CD4-positive, CD25-positive, alpha-beta regulatory T cell (primary cell): ENCODE data around the gene AKR1D1. TPM values are rescaled to one million over a fixed set of nuclear protein-coding genes. Genes with fewer than 3 reads are reported as not detected.

Experiments
- ATAC-seq, 2 donors: fragments of 150-1000 bp; cut with Tn5 transposase; one replicate each; pipeline ENCODE4 v1.10.0; 2021; ENCODE audit warnings: low read depth in 2 of 2, moderate number of reproducible peaks in 2 of 2, moderate library complexity in 1 of 2
- DNase-seq, 3 donors: peaks; one replicate each; pipeline versions ENCODE4 v3.0.0 to v3.0.0-alpha.2; 2012 to 2022; ENCODE audit warnings: mixed read lengths in 1 of 3
- H3K27ac ChIP-seq: one replicate; pipeline ENCODE4 v1.7.0; 2013; ENCODE audit warnings: mild to moderate bottlenecking, low read length; ENCODE audit not compliant: insufficient read depth, poor library complexity, severe bottlenecking
- H3K27me3 ChIP-seq: one replicate; pipeline ENCODE4 v1.7.0; 2013; ENCODE audit warnings: low read length; ENCODE audit not compliant: control insufficient read depth, insufficient read depth
- H3K36me3 ChIP-seq: one replicate; pipeline ENCODE4 v1.7.0; 2013; ENCODE audit warnings: mild to moderate bottlenecking, low read length, moderate library complexity; ENCODE audit not compliant: control insufficient read depth, insufficient read depth
- H3K4me1 ChIP-seq: 2 replicates; pipeline ENCODE4 v1.7.0; 2013; ENCODE audit warnings: mild to moderate bottlenecking, low read length; ENCODE audit not compliant: insufficient read depth, control insufficient read depth, poor library complexity, severe bottlenecking
- H3K4me3 ChIP-seq: one replicate; pipeline ENCODE4 v1.7.0; 2013; ENCODE audit warnings: low read depth, mild to moderate bottlenecking, low read length, moderate library complexity
- H3K9me3 ChIP-seq, 2 experiments: 1 replicate in 1 of 2; 2 replicates in 1 of 2; pipeline ENCODE4 v1.7.0; 2013; ENCODE audit warnings: low read length in 2 of 2, mild to moderate bottlenecking in 1 of 2, moderate library complexity in 1 of 2; ENCODE audit not compliant: control insufficient read depth in 2 of 2
- H3K27ac Mint-ChIP-seq, 3 donors: one replicate each; pipeline ENCODE4 v1.8.0; 2020 to 2022; ENCODE audit warnings: mild to moderate bottlenecking in 3 of 3, mixed read lengths in 3 of 3, moderate library complexity in 2 of 3
- H3K27me3 Mint-ChIP-seq: one replicate; pipeline ENCODE4 v1.8.0; 2022; ENCODE audit warnings: mild to moderate bottlenecking, mixed read lengths
- H3K36me3 Mint-ChIP-seq: one replicate; pipeline ENCODE4 v1.8.0; 2020; ENCODE audit warnings: mixed read lengths
- H3K4me1 Mint-ChIP-seq, 4 donors: one replicate each; pipeline ENCODE4 v1.8.0; 2020 to 2022; ENCODE audit warnings: mixed read lengths in 4 of 4, mild to moderate bottlenecking in 1 of 4
- H3K4me3 Mint-ChIP-seq, 4 donors: one replicate each; pipeline ENCODE4 v1.8.0; 2020 to 2022; ENCODE audit warnings: mild to moderate bottlenecking in 4 of 4, mixed read lengths in 4 of 4, moderate library complexity in 3 of 4
- H3K9me3 Mint-ChIP-seq, 7 donors: one replicate each; pipeline ENCODE4 v1.8.0; 2020 to 2022; ENCODE audit warnings: mixed read lengths in 7 of 7, mild to moderate bottlenecking in 3 of 7, moderate library complexity in 2 of 7
- polyA plus RNA-seq, 4 donors: library from polyadenylated mRNA; unstranded; fragments of 300-500 nt; fragmentation: Illumina TruSeq; gene quantifications; one replicate each; pipeline ENCODE4 v1.2.3, GENCODE V29; 2021
- total RNA-seq: library from RNA; stranded (reverse); gene quantifications from one replicate; pipeline ENCODE4 v1.2.3, GENCODE V29; 2022

Gene AKR1D1, protein sequence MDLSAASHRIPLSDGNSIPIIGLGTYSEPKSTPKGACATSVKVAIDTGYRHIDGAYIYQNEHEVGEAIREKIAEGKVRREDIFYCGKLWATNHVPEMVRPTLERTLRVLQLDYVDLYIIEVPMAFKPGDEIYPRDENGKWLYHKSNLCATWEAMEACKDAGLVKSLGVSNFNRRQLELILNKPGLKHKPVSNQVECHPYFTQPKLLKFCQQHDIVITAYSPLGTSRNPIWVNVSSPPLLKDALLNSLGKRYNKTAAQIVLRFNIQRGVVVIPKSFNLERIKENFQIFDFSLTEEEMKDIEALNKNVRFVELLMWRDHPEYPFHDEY
- total RNA-seq = not detected
- polyA plus RNA-seq = not detected

DNA sequence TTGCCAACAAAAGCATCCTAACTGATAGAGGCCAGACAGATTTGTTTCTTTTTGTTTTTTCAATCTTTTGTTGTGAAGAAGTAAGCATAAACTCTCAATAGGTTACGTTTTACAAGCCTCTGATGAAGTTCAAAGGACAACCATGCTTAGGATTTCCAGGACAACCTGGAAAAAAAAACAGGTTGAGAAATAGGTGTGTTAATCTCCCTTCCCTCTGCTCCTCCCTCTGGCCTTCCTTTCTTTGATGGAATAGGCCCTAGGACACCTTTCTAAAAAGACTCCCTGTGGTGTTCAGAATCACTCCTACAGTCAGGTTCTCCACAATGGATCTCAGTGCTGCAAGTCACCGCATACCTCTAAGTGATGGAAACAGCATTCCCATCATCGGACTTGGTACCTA lies at the start of gene AKR1D1:
TSS of gene AKR1D1 (plus strand) at position 264 of the 400 bp plus-strand sequence. CDS start at position 324, 60 bp downstream.
- H3K36me3 Mint-ChIP-seq = no peaks in the 10 kb centered on the region
- H3K4me3 Mint-ChIP-seq = no peak within 1 kb of the TSS
- Histone ChIP-seq H3K4me1 (no peaks in the 10 kb centered on the region), H3K9me3 (peaks cover 0 to 2% of the 10 kb centered on the region in 2 experiments), H3K27ac (no peak within 1 kb of the TSS), H3K4me3 (no peak within 1 kb of the TSS), H3K27me3 (no peaks in the 10 kb centered on the region), H3K36me3 (no peaks in the 10 kb centered on the region)
- ATAC-seq (no peak), DNase-seq (no peak)
- peaks cover 0 to 20% (median 0%) of the 10 kb centered on the region in 7 donors for H3K9me3 Mint-ChIP-seq
- no peak within 1 kb of the TSS for H3K27ac Mint-ChIP-seq
- H3K4me1 Mint-ChIP-seq = no peaks in the 10 kb centered on the region
- peaks cover 4% of the 10 kb centered on the region for H3K27me3 Mint-ChIP-seq

DNA sequence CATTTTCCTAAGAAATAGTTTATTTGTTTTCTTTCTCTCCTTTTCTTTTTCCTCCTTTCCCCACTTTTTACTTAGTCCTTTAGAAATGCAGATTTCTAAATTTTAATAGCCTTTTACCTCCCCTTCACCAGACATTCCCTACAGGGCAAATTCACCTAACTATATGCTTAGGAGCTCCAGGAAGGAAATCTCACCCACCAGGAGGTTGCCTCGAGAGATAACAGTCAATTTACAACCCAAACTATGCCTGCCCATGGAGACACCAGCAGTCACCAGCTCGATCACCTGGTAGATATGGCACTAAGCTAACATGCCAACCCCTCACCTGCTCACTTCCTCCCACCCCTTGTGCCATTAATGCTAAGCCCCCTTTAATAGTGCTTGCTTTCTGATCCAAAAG lies 49.2 kb upstream of the AKR1D1 start:
- H3K4me3 ChIP-seq = no peak overlapping the region
- H3K9me3 Mint-ChIP-seq = peaks cover 0 to 3% (median 0%) of the 10 kb centered on the region in 7 donors
- no peaks in the 10 kb centered on the region for H3K36me3 ChIP-seq
- ATAC-seq (no peak), DNase-seq (no peak)
- H3K27me3 ChIP-seq = no peaks in the 10 kb centered on the region
- no peak overlapping the region for H3K27ac Mint-ChIP-seq
- no peak overlapping the region for H3K27ac ChIP-seq
- peaks cover 0 to 3% (median 1%) of the 10 kb centered on the region in 4 donors for H3K4me1 Mint-ChIP-seq
- H3K4me1 ChIP-seq = no peaks in the 10 kb centered on the region
- H3K9me3 ChIP-seq = no peaks in the 10 kb centered on the region
- H3K4me3 Mint-ChIP-seq = no peak overlapping the region
- no peaks in the 10 kb centered on the region for H3K27me3 Mint-ChIP-seq
- no peaks in the 10 kb centered on the region for H3K36me3 Mint-ChIP-seq

DNA sequence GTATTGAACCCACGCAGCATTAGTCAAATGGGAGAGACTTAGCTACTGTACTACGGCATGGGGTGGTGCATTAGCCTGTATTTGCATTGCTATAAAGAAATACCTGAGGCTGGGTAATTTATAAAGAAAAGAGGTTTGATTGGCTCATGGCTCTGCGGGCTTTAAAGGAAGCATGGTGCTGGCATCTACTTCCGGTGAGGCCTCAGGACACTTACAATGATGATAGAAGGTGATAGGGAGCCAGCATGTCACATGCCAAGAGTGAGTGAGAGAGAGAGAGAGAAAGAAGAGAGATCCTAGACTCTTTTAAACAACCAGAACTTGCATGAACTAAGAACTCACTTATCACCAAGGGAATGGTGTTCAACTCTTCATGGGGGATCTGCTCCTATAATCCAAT lies 47.1 kb upstream of the AKR1D1 start:
- no peaks in the 10 kb centered on the region for H3K4me1 ChIP-seq
- H3K9me3 ChIP-seq = no peaks in the 10 kb centered on the region
- Mint-ChIP-seq H3K9me3 (peaks cover 0 to 3% (median 0%) of the 10 kb centered on the region in 7 donors), H3K36me3 (no peaks in the 10 kb centered on the region), H3K4me1 (peaks cover 0 to under 1% (median 0%) of the 10 kb centered on the region in 4 donors), H3K27ac (no peak overlapping the region), H3K4me3 (no peak overlapping the region), H3K27me3 (no peaks in the 10 kb centered on the region)
- ATAC-seq = no peak
- DNase-seq = no peak
- H3K4me3 ChIP-seq = no peak overlapping the region
- no peaks in the 10 kb centered on the region for H3K36me3 ChIP-seq
- no peaks in the 10 kb centered on the region for H3K27me3 ChIP-seq
- no peak overlapping the region for H3K27ac ChIP-seq

DNA sequence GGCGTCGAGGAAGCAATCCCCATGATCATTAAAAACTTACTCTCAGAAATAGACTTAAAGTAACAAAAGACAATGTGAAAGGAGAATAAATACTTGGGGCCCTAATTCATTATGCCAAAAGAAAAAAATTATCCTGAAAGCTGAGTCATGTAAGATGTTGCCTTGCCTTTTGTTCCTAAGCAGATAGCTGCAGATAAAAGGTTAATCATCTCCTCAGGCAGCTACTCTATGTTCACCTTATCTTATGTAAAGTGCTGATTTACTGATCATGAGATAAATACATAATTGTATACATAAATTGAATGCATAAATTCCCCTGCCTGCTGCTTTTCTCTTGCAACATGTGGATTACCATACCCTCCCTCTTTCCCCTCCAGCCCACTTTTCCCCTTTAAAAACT lies 46.3 kb upstream of the AKR1D1 start:
- Mint-ChIP-seq H3K27me3 (peaks cover under 1% of the 10 kb centered on the region), H3K27ac (no peak overlapping the region), H3K9me3 (peaks cover 0 to 3% (median 0%) of the 10 kb centered on the region in 7 donors), H3K4me3 (no peak overlapping the region), H3K4me1 (no peaks in the 10 kb centered on the region), H3K36me3 (no peaks in the 10 kb centered on the region)
- DNase-seq (no peak), ATAC-seq (no peak)
- Histone ChIP-seq H3K9me3 (no peaks in the 10 kb centered on the region), H3K4me1 (no peaks in the 10 kb centered on the region), H3K36me3 (no peaks in the 10 kb centered on the region), H3K27ac (no peak overlapping the region), H3K4me3 (no peak overlapping the region), H3K27me3 (no peaks in the 10 kb centered on the region)

DNA sequence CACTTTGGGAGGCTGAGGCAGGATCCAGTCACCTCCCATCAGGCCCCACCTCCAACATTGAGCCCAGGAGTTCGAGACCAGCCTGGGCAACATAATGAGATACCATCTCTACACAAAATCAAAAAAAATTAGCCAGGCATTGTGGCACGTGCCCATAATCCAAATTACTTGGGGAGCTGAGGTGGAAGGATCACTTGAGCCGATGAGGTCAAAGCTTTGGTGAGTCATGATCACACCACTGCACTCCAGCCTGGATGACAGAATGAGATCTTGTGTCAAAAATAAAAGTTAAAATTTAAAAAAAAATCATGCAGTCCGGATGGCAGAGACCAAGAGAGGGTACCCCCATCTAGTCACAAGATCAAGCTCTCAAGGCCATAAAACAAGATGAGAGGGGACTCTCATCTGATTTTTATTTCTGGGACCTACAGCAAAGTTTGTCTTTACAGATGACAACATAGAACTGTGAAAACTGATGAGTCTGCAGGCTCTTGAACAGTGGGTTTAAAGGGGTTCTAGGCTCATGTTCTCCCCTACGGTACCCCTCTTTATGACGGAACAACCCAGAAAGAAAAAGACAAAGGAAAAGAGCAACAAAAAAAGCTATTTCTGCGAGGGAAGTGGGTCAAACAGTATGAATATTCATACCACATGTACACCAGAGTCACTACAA lies 45.4 kb upstream of the AKR1D1 start:
- DNase-seq (no peak), ATAC-seq (no peak)
- H3K4me3 ChIP-seq = no peak overlapping the region
- H3K36me3 Mint-ChIP-seq = no peaks in the 10 kb centered on the region
- H3K27me3 Mint-ChIP-seq = peaks cover 4% of the 10 kb centered on the region
- peaks cover 0 to 1% (median 0%) of the 10 kb centered on the region in 7 donors for H3K9me3 Mint-ChIP-seq
- H3K4me1 Mint-ChIP-seq = no peaks in the 10 kb centered on the region
- H3K4me3 Mint-ChIP-seq = no peak overlapping the region
- no peaks in the 10 kb centered on the region for H3K36me3 ChIP-seq
- no peaks in the 10 kb centered on the region for H3K4me1 ChIP-seq
- no peaks in the 10 kb centered on the region for H3K9me3 ChIP-seq
- no peaks in the 10 kb centered on the region for H3K27me3 ChIP-seq
- H3K27ac ChIP-seq = no peak overlapping the region
- H3K27ac Mint-ChIP-seq = no peak overlapping the region

DNA sequence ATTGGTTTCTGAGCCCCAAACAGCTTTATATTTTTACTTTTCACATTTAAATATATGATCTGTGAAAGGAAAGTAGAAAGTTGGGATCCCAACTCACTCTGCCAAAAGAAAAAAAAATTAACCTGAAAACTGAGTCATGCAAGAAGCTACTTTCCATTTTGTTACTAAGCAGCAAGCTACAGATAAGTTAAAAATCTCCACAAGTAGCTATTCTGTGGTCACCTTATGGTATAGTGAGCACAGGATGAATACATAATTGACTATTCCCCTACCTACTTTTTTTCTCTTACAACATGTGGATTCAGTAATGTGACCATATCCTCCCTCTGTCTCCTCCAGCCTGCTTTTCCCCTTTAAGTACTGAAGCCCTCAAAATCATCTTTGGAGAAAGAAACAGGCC lies 44.1 kb upstream of the AKR1D1 start:
- Mint-ChIP-seq H3K4me3 (no peak overlapping the region), H3K4me1 (no peaks in the 10 kb centered on the region), H3K9me3 (peaks cover 0 to 7% (median 3%) of the 10 kb centered on the region in 7 donors), H3K27ac (no peak overlapping the region), H3K27me3 (peaks cover 7% of the 10 kb centered on the region), H3K36me3 (peaks cover 4% of the 10 kb centered on the region)
- ATAC-seq (no peak), DNase-seq (no peak)
- no peak overlapping the region for H3K4me3 ChIP-seq
- H3K36me3 ChIP-seq = no peaks in the 10 kb centered on the region
- no peaks in the 10 kb centered on the region for H3K4me1 ChIP-seq
- H3K27ac ChIP-seq = no peak overlapping the region
- no peaks in the 10 kb centered on the region for H3K27me3 ChIP-seq
- peaks cover 0 to 3% of the 10 kb centered on the region in 2 experiments for H3K9me3 ChIP-seq

DNA sequence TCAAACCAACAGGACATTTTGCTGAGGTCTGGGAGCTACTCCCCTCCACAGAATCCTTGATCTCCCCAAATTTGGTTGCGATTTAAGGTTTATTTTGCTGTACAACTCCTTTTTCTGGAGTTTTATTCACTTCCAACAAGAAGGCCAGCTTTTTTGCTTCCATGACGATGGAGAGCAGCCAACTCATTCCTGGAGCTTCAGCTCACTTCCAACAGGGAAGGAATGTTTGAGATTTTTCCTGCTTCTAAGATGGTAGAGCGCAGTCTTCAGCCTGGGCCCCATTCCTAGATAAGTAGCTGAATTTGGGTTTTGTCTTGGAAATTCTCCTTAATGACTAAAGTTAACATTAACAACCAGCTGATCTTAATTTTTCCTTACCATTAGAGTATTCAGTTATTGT lies 43.5 kb upstream of the AKR1D1 start:
- Mint-ChIP-seq H3K9me3 (peaks cover 0 to 7% (median 3%) of the 10 kb centered on the region in 7 donors), H3K27me3 (peaks cover 7% of the 10 kb centered on the region), H3K4me3 (no peak overlapping the region), H3K27ac (no peak overlapping the region), H3K36me3 (peaks cover 4% of the 10 kb centered on the region), H3K4me1 (no peaks in the 10 kb centered on the region)
- H3K4me3 ChIP-seq = no peak overlapping the region
- no peak for ATAC-seq
- no peaks in the 10 kb centered on the region for H3K27me3 ChIP-seq
- H3K4me1 ChIP-seq = no peaks in the 10 kb centered on the region
- H3K9me3 ChIP-seq = peaks cover 0 to 3% of the 10 kb centered on the region in 2 experiments
- no peaks in the 10 kb centered on the region for H3K36me3 ChIP-seq
- H3K27ac ChIP-seq = no peak overlapping the region
- no peak for DNase-seq
